Iris pigment epithelial cell (primary cell): ENCODE data around the gene KLK12.
"Not testable (repeated sequence)": the region's sequence is repeated elsewhere in the genome, so short reads cannot be mapped to it uniquely, and the experiment has no call there.

Experiments used
- DNase-seq: peaks from one replicate; pipeline ENCODE4 v3.0.0-alpha.2; 2011; ENCODE audit warnings: low read depth

Gene KLK12

DNA sequence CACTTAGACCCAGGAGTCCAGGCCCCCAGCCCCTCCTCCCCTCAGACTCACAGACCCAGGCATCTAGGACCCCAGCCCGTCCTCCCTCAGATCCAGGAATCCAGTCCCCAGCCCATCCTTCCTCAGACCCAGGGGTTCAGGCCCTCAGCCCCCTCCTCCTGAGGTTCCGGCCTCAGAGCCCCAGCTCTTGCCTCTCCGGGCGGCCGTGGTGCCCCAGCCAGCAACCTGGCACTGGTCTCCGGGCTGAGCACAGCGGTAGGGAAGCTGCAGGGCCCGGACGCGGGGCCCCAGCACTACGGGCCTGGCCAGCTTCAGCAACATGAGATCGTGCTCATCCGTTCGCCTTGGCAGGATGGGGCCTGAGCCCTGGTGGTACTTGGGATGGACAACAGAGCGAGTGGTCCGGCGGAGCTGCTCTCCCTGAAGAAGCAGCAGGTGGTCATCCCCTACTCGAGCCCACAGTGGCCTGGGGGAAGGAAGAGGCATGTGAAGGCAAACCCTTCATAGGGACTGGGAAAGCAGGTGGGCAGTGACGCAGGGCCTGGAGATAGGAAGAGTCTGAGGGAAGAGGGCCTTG lies 19.0 kb downstream of the KLK12 start:
- DNase-seq: no peak

- DNase-seq: no peak
Observed at GRCh38 chr19:51014242-51014641, 20.6 kb downstream of the KLK12 start.

DNA sequence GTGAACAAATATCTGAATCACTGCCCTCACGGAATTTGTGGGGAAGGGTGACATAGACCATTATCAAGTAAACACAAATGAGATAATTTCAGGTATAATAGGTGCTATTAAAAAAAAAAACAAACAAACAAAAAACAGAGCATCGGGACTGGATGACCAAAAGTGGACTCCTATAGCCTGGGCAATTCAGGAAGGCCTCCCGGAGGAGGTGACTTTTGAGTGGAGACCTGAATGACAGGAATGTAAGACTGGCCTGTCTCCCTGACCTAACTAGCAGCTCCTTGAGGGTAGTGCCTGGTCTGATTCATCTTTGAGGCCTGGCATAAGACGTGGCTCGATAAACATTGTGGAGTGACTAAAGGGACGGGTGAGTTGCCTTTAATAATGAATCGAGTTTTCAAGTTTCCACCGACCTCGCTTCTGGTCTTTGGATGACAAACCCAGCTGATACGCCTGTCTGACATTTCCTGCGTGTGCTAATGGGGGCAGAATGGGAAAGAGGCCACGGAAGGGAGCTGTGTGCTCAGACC lies 22.1 kb downstream of the KLK12 start:
- DNase-seq: no peak

DNA sequence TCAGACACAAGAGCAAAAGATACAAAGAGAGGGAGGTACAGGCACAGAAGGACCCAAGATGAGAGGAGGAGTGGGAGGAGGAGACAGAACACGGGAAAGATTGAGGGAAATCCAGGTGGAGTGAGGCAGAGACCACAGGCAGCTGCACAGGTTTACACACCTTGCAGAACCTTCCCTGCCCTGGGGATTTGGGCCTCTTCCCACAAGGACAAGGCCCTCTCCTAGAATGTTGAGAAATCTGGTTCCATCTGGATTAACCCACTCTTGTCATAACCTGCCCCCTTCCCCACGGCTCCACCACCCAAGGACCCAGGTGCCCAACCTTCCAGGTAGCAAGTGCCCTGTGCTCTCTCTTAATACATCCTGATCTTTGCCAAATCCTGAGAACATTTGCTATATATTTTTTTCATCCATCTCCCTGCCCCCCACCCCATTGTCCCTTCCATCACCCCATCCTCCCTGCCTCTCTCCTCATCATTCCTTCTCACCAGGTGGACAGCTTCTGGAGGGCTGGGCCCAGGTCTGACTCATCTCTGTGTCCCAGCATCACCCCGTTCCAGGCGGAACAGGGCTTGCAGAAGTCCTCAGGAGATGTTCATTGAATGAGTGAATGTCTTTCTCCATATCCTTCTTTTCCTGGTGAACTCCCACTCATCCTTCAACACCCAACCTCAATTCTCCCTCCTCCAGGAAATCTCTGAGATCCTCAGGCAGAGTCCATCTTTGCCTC lies 24.6 kb downstream of the KLK12 start:
- no peak for DNase-seq

DNA sequence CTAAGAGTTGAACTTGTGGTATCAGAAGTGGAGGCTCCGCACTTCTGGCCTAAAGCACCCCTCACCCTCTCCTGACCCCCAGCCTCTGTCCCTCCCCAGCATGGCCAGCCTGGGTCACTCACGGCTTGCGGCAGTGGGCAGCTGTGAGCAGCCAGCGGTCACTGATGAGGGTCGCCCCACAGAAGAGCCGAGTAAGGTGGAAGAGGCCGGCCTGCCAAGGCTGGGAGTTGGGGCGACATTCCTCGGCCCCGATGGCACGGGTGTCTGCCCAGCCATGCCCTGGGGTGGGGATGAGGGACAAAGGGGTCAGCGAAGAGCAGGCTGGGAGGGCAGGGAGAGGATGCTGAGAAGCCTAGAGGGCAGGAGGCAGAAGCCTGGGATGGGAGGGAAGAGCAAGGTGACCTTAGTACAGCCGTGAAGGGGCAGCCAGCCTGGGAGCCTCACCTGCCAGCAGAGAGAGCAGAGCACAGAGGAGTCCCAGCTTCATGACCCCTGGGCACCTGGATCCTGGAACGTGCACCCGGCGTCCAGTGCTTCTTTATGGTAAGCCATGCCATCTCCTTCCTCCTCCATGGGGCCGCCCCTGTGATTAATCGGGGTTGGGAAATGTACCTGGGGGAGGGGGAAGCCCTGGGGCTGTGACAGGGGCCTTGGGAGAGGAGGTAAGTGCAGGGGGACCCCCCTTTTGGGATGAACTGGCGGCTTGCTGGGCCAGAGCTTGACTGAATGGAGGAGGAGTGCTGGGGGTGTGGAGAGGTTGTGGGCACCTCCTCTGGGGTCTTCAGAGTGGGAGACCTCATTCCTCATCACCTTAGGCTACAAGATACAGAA lies 25.5 kb downstream of the KLK12 start:
- no peak for DNase-seq

- DNase-seq: no peak
Observed at GRCh38 chr19:51007488-51007887, 27.3 kb downstream of the KLK12 start.

GRCh38 chr19:51006406-51006805 lies 28.4 kb downstream of the KLK12 start:
- DNase-seq: no peak

GRCh38 chr19:51005248-51005647 lies 29.6 kb downstream of the KLK12 start:
- DNase-seq: no peak

DNA sequence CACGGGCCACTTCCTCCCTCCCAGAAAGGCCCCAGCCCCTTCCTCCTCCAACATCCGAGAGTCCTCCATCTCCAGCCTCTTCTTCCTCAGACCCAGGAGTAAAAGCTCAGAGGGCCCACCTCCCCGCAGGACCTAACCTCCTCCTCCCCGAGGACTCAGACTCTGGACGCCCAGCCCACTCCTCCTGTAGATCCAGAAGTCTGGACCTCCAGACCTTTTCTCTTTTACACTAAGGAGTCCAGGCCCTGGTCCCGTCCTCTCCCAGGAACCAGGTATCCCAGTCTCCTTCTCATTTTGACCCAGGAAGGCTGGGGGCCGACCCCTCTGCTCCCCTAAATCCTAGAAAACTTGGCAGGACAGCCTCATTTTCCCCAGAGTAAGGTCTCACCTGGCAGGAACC lies 31.5 kb downstream of the KLK12 start:
- no peak for DNase-seq

- DNase-seq: no peak
Observed at GRCh38 chr19:51002542-51003311, 32.1 kb downstream of the KLK12 start.

DNA sequence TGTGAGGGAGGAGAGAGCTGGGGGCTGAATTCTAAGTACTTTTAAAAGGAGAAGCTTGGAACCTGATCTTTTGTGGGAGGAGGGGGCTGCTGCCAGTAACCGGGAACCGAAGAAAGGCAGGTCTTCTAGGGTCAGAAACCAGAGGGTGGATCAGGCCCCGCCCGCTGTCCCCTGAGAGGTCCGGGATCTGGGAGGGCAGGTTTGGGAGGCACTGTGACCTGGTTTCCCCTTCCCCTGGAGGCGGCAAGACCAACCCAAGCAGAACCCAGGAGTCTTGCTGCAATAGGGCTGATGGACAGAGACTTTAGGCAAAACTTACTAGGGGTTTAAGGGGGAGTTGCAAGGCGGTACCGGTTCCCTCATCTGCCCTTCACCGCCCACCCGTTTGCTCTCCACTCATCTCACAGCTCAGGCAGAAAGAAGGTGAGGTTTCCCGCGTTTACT lies 32.7 kb downstream of the KLK12 start:
- DNase-seq: no peak

GRCh38 chr19:51001515-51001914 lies 33.3 kb downstream of the KLK12 start, which contains the start of gene KLK8:
Gene KLK8, minus strand, starts transcription at chr19:51001604. Its CDS starts 437 bp downstream, at chr19:51001167.
- DNase-seq: no peak

DNA sequence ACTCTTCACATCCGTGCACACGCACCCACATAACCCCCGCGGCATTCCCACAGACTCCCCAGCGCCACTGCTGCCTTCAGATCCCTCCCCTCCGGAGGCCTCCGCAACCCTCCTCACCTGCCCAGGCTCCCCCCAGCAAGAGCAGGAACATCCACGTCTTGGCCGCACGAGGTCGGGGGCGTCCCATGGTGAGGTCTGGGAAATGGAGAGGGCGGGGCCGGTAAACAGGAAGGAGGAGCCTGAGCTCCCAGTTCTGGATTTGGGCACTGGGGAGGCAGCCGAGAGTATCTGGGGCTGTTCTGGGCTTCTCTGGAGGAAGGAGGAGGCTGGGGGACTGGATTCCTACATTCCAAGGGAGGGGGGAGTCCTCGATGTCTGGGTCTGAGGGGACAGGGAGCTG lies 33.8 kb downstream of the KLK12 start:
- no peak for DNase-seq

- no peak for DNase-seq
Observed at GRCh38 chr19:51000426-51000825, 34.4 kb downstream of the KLK12 start.

GRCh38 chr19:50998686-50999085 lies 36.1 kb downstream of the KLK12 start:
- DNase-seq: no peak

DNA sequence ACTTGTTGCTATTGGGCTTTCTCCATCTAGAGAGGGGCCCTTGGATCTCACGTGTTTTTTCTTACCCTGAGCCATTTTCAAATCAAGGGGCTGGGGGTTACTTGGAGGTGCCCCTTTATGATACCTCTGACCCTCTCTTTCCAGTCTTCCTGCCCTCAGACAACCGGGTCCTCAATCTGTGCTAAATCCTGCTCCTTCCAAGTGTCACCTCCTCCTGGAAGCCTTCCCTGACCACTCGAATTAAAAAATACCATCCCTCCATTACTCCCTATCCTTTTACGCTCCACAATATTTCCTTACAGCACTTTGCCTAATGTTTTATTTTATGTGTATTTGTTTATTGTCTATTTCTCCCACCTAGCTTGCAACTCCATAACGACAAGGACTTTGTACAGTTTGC lies 36.7 kb downstream of the KLK12 start:
- no peak for DNase-seq

- DNase-seq: no peak
Observed at GRCh38 chr19:50994129-50994528, 40.7 kb downstream of the KLK12 start.

DNA sequence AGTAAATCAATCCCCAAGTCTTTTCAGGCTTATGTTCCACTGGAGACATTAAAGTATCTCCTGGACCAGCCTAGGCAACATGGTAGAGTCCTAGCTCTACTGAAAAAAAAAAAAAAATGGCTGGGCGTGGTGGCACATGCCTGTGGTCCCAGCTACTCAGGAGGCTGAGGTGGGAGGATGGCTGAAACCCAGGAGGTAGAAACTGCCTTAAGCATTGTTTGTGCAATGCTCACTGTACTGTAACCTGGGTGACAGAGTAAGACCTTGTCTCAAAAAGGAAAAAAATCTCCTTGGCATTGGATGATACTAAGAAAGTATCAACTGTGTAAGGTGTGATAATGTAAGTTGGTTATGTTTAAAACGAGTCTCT lies 42.2 kb downstream of the KLK12 start:
- no peak for DNase-seq

- not testable (repeated sequence) for DNase-seq
Observed at GRCh38 chr19:50984416-50984815, 50.4 kb downstream of the KLK12 start.

- DNase-seq: no peak
Observed at GRCh38 chr19:50983625-50984292, 51.0 kb downstream of the KLK12 start, which contains the start of gene KLK7. Gene KLK7, minus strand, starts transcription at chr19:50983917. Its CDS starts 1,518 bp downstream, at chr19:50982399.

DNA sequence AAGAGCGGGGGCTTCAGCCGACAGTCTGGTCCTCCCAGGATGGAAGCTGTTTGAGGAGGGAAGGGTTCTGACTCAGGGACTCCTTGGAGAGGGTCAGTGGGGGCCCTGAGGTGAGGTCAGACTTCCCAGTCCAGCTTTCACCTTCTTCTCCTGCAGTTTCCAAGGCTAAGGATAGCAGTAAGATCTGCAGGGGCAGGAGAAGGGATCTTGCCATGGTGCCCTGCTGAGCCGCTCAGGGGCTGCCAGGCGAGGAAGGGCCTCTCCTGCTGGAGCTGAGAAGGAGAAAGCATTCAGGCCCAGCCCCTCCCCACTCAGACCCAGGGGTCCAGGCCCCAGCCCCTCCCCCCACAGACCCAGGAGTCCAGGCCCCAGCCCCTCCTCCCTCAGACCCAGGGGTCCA lies 52.6 kb downstream of the KLK12 start:
- DNase-seq: no peak
